Measurements from ENCODE around the gene LRRTM4.

DNA sequence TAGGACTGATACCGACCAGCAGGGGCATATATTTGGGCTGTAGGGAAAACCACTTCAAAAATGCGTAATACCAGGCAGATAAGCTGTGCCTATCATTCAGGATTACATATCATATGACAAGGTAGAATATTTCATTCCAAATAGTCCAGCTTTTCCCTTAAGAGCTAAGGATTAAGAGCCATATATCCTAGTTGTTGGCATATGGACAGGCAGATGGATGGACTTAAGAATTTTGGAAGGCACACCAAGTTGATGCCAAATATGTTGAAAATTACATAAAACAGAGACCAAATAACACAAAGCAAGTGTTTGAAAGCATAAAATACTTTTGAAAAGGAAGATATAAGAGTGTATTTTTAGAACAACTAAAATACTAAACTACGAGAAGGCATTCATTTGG lies 52.1 kb downstream of the LRRTM4 start:
- TF ChIP-seq CTCF (IDR thresholded peaks at IDR 0.05) (no peak), EZH2phosphoT487 (IDR thresholded peaks at IDR 0.05; ENCODE audit: borderline replicate concordance, low read depth) (no peak), MXI1 (IDR thresholded peaks at IDR 0.05; ENCODE audit: low read depth, low read length) (no peak), RAD21 (IDR thresholded peaks at IDR 0.05; ENCODE audit: low read length) (no peak), MAX (IDR thresholded peaks at IDR 0.05; ENCODE audit: low read depth) (no peak), YY1 (IDR thresholded peaks at IDR 0.05; ENCODE audit: low read depth) (no peak), POLR2AphosphoS5 (IDR thresholded peaks at IDR 0.05; ENCODE audit: low read depth, low read length) (no peak), IRF3 (IDR thresholded peaks at IDR 0.05; ENCODE audit: low read depth, low read length) (no peak), GATA2 (CRISPR knock-in tag; IDR thresholded peaks at IDR 0.05) (no peak), PBX3 (IDR thresholded peaks at IDR 0.05) (no peak), RXRA (IDR thresholded peaks at IDR 0.05; ENCODE audit: borderline replicate concordance, low read depth) (no peak)
- TF ChIP-seq, protein P1, sequence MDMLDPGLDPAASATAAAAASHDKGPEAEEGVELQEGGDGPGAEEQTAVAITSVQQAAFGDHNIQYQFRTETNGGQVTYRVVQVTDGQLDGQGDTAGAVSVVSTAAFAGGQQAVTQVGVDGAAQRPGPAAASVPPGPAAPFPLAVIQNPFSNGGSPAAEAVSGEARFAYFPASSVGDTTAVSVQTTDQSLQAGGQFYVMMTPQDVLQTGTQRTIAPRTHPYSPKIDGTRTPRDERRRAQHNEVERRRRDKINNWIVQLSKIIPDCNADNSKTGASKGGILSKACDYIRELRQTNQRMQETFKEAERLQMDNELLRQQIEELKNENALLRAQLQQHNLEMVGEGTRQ (IDR thresholded peaks at IDR 0.05; ENCODE audit: borderline replicate concordance, low read depth, low read length): no peak

Measured in SK-N-SH (cell line).